CD4-positive, alpha-beta T cell treated with Interleukin-15 for 4 hours (primary cell): Measurements from ENCODE around the gene GCLC.
"Not testable (repeated sequence)": the region's sequence is repeated elsewhere in the genome, so short reads cannot be mapped to it uniquely, and the experiment has no call there.

Experiments used
- DNase-seq: peaks from one replicate; pipeline ENCODE4 v3.0.0-alpha.2; 2020; ENCODE audit warnings: low spot score

Gene GCLC

GRCh38 chr6:53492860-53493634, 51.9 kb downstream of the GCLC start:
- DNase-seq: peak; percentile 59

GRCh38 chr6:53487080-53487479, 57.8 kb downstream of the GCLC start:
- DNase-seq: no peak

- DNase-seq: no peak
These were observed 58.2 kb downstream of the GCLC start for GRCh38 chr6:53486679-53487078.

GRCh38 chr6:53484476-53485280, 60.2 kb downstream of the GCLC start:
- peak; percentile 74 for DNase-seq

GRCh38 chr6:53483423-53484353, 61.2 kb downstream of the GCLC start:
- DNase-seq: no peak

- DNase-seq: no peak
These were observed 63.6 kb downstream of the GCLC start for GRCh38 chr6:53481323-53481722.

GRCh38 chr6:53480774-53481173, 64.1 kb downstream of the GCLC start:
- not testable (repeated sequence) for DNase-seq

- DNase-seq: no peak
These were observed 65.0 kb downstream of the GCLC start for GRCh38 chr6:53479871-53480270.

- DNase-seq: no peak
These were observed 67.9 kb downstream of the GCLC start for GRCh38 chr6:53476964-53477363.

- DNase-seq: no peak
These were observed 70.9 kb downstream of the GCLC start for GRCh38 chr6:53474010-53474409.

- DNase-seq: no peak
These were observed 75.7 kb downstream of the GCLC start for GRCh38 chr6:53469163-53469562.

- DNase-seq: no peak
These were observed 78.6 kb downstream of the GCLC start for GRCh38 chr6:53466257-53466656.

GRCh38 chr6:53465732-53466131, 79.2 kb downstream of the GCLC start:
- DNase-seq: no peak

- DNase-seq: no peak
These were observed 79.9 kb downstream of the GCLC start for GRCh38 chr6:53464927-53465460.

- DNase-seq: no peak
These were observed 80.4 kb downstream of the GCLC start for GRCh38 chr6:53464483-53464882.

GRCh38 chr6:53461696-53462095, 83.2 kb downstream of the GCLC start:
- no peak for DNase-seq

- DNase-seq: no peak
These were observed 83.8 kb downstream of the GCLC start for GRCh38 chr6:53461041-53461656.

GRCh38 chr6:53458105-53458866, 86.6 kb downstream of the GCLC start:
- no peak for DNase-seq

GRCh38 chr6:53456809-53457208, 88.1 kb downstream of the GCLC start:
- no peak for DNase-seq

- DNase-seq: no peak
These were observed 89.2 kb downstream of the GCLC start for GRCh38 chr6:53455678-53456077.

GRCh38 chr6:53451165-53451564, 93.7 kb downstream of the GCLC start:
- DNase-seq: no peak
